HepG2 (cell line): ENCODE results near the gene TMEM31. TPM values are rescaled to one million over a fixed set of nuclear protein-coding genes. Genes with fewer than 3 reads are reported as not detected.

Experiments used
- FOXA3 ChIP-seq: IDR thresholded peaks from 2 replicates; pipeline ENCODE4 v1.6.1; 2016; ENCODE audit warnings: missing genetic modification reagents, missing compliant biosample characterization
- FOXP1 ChIP-seq, 2 experiments: fragments of 450-650 bp in 1 of 2; IDR thresholded peaks; 2 replicates each; pipeline ENCODE4 v1.6.1; 2017 to 2018; ENCODE audit warnings: antibody characterized with exemption in 1 of 2
- GATAD1 ChIP-seq: IDR thresholded peaks from 2 replicates; pipeline ENCODE4 v1.6.1; 2016; ENCODE audit warnings: missing genetic modification reagents, missing compliant biosample characterization
- NR2C2 ChIP-seq: sonication (generic); formaldehyde crosslinking; IDR thresholded peaks from 2 replicates; pipeline ENCODE4 v1.4.0; 2020; ENCODE audit warnings: missing genetic modification reagents, mild to moderate bottlenecking, moderate library complexity, borderline replicate concordance
- SNRNP70 ChIP-seq: fragments of 200-400 bp; formaldehyde crosslinking; IDR thresholded peaks from 2 replicates; pipeline ENCODE4 v1.6.1; 2017; ENCODE audit warnings: mild to moderate bottlenecking, low read depth, low read length, moderate library complexity
- SOX6 ChIP-seq, 2 experiments: fragments of 450-650 bp in 1 of 2; sonication (generic) in 1 of 2; formaldehyde crosslinking in 1 of 2; IDR thresholded peaks; 2 replicates each; pipeline versions ENCODE4 v1.4.0 to v1.6.1; 2017 to 2020; ENCODE audit warnings: antibody characterized with exemption in 1 of 2, mild to moderate bottlenecking in 1 of 2, missing genetic modification reagents in 1 of 2
- TBX3 ChIP-seq: fragments of 450-650 bp; IDR thresholded peaks from 2 replicates; pipeline ENCODE4 v1.6.1; 2017; ENCODE audit warnings: antibody characterized with exemption, mild to moderate bottlenecking, inconsistent platforms, borderline replicate concordance
- TCF7 ChIP-seq: sonication (generic); IDR thresholded peaks from 2 replicates; pipeline ENCODE4 v1.6.1; 2016; ENCODE audit warnings: antibody characterized with exemption, low read depth
- ZEB1 ChIP-seq: IDR thresholded peaks from 2 replicates; pipeline ENCODE4 v1.6.1; 2012; ENCODE audit warnings: mild to moderate bottlenecking, low read depth, inconsistent platforms; ENCODE audit not compliant: insufficient replicate concordance
- ZKSCAN1 ChIP-seq: fragments of 150-350 bp; IDR thresholded peaks from 2 replicates; pipeline ENCODE4 v1.6.1; 2014; ENCODE audit warnings: low read length
- ZNF20 ChIP-seq: sonication (generic); formaldehyde crosslinking; IDR thresholded peaks from 2 replicates; pipeline ENCODE4 v1.4.0; 2020; ENCODE audit warnings: mild to moderate bottlenecking, moderate library complexity, missing genetic modification reagents
- ZNF343 ChIP-seq: sonication (generic); formaldehyde crosslinking; IDR thresholded peaks from 2 replicates; pipeline ENCODE4 v1.4.0; 2020; ENCODE audit warnings: mild to moderate bottlenecking, missing genetic modification reagents
- ZNF629 ChIP-seq: sonication (generic); formaldehyde crosslinking; conservative IDR thresholded peaks from 2 replicates; pipeline ENCODE4 v1.5.0; 2020; ENCODE audit warnings: missing genetic modification reagents
- polyA plus RNA-seq, 8 experiments: library from polyadenylated mRNA; depleted of rRNA in 3 of 8; stranded (reverse) in 7 of 8; unstranded in 1 of 8; fragments of >200 nt; fragmentation: Illumina TruSeq in 4 of 8; extraction: Trizol in 4 of 8; gene quantifications; 2 replicates each; pipeline versions ENCODE4 v1.2.1 to v1.2.3, GENCODE V29; 2011 to 2016; ENCODE audit warnings: low read depth in 4 of 8, missing spikeins in 1 of 8, mixed read lengths in 1 of 8; ENCODE audit not compliant: insufficient read depth in 1 of 8
- total RNA-seq, 5 experiments: library from RNA; depleted of rRNA; stranded (reverse); fragments of >200 nt; fragmentation: Illumina TruSeq; extraction: Trizol; gene quantifications; 2 replicates each; pipeline ENCODE4 v1.2.3, GENCODE V29; 2016; ENCODE audit warnings: low read depth in 1 of 5
- TF ChIP-seq, protein P1 (sequence below): IDR thresholded peaks from 2 replicates; pipeline ENCODE4 v1.4.0; 2020; ENCODE audit warnings: mild to moderate bottlenecking, missing genetic modification reagents
- TF ChIP-seq, protein P2 (sequence below): sonication (generic); formaldehyde crosslinking; IDR thresholded peaks from 2 replicates; pipeline ENCODE4 v1.8.0; 2022; ENCODE audit warnings: mild to moderate bottlenecking, missing genetic modification reagents
- TF ChIP-seq, protein P3 (sequence below): sonication (generic); formaldehyde crosslinking; IDR thresholded peaks from 2 replicates; pipeline ENCODE4 v1.8.0; 2022; ENCODE audit warnings: mild to moderate bottlenecking, missing genetic modification reagents, moderate library complexity
- TF ChIP-seq, protein P4 (sequence below): sonication (generic); formaldehyde crosslinking; IDR thresholded peaks from 2 replicates; pipeline ENCODE4 v1.4.0; 2020; ENCODE audit warnings: low read depth, mild to moderate bottlenecking, missing genetic modification reagents
- TF ChIP-seq, protein P5 (sequence below): sonication (generic); formaldehyde crosslinking; IDR thresholded peaks from 2 replicates; pipeline ENCODE4 v1.4.0; 2020; ENCODE audit warnings: missing genetic modification reagents
- TF ChIP-seq, protein P6 (sequence below): sonication (generic); formaldehyde crosslinking; IDR thresholded peaks from 2 replicates; pipeline ENCODE4 v1.8.0; 2022; ENCODE audit warnings: missing genetic modification reagents, mild to moderate bottlenecking, moderate library complexity, borderline replicate concordance

TMEM31 gene
- total and polyA plus RNA-seq, 2 of the 13 experiments (the other 11 are each of a cell fraction or from before 2014, with no cell fraction given): 0.16 TPM; not detected in 1

DNA sequence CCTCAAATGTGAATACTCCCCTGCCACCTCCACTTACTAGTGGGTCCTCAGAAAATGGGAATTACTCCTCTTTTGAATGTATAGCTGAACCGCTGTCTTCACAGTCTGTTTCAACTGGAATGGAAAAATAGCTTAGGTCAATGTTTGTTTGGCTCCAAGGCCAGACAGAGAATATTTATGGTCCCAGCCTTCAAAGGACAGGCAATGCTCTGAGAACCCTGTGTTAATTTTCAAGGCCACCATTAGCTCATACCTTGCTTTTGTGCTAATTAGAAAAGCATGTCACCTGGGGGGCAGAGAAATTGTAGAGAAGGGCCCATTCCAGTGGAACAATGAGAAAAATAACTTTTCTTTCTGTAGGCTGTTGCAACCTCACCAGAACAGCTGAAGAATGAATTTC lies 19.6 kb upstream of the TMEM31 start (continued):
- TF ChIP-seq ZEB1: no peak
- 0 out of 2 replicates have a peak, but pooled peaks have one; percentile 12 for TF ChIP-seq ZNF629 (CRISPR knock-in tag)
- TF ChIP-seq TCF7: peak; percentile 70
- TF ChIP-seq NR2C2: no peak
- peak; percentile 81; the same call in 1 of the 2 replicates for TF ChIP-seq TBX3
- TF ChIP-seq, protein P1, sequence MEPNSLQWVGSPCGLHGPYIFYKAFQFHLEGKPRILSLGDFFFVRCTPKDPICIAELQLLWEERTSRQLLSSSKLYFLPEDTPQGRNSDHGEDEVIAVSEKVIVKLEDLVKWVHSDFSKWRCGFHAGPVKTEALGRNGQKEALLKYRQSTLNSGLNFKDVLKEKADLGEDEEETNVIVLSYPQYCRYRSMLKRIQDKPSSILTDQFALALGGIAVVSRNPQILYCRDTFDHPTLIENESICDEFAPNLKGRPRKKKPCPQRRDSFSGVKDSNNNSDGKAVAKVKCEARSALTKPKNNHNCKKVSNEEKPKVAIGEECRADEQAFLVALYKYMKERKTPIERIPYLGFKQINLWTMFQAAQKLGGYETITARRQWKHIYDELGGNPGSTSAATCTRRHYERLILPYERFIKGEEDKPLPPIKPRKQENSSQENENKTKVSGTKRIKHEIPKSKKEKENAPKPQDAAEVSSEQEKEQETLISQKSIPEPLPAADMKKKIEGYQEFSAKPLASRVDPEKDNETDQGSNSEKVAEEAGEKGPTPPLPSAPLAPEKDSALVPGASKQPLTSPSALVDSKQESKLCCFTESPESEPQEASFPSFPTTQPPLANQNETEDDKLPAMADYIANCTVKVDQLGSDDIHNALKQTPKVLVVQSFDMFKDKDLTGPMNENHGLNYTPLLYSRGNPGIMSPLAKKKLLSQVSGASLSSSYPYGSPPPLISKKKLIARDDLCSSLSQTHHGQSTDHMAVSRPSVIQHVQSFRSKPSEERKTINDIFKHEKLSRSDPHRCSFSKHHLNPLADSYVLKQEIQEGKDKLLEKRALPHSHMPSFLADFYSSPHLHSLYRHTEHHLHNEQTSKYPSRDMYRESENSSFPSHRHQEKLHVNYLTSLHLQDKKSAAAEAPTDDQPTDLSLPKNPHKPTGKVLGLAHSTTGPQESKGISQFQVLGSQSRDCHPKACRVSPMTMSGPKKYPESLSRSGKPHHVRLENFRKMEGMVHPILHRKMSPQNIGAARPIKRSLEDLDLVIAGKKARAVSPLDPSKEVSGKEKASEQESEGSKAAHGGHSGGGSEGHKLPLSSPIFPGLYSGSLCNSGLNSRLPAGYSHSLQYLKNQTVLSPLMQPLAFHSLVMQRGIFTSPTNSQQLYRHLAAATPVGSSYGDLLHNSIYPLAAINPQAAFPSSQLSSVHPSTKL (CRISPR knock-in tag): peak; percentile 71
- TF ChIP-seq, protein P2, sequence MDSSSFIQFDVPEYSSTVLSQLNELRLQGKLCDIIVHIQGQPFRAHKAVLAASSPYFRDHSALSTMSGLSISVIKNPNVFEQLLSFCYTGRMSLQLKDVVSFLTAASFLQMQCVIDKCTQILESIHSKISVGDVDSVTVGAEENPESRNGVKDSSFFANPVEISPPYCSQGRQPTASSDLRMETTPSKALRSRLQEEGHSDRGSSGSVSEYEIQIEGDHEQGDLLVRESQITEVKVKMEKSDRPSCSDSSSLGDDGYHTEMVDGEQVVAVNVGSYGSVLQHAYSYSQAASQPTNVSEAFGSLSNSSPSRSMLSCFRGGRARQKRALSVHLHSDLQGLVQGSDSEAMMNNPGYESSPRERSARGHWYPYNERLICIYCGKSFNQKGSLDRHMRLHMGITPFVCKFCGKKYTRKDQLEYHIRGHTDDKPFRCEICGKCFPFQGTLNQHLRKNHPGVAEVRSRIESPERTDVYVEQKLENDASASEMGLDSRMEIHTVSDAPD (CRISPR knock-in tag): no peak
- TF ChIP-seq ZKSCAN1: no peak
- TF ChIP-seq FOXA3 (CRISPR knock-in tag): peak; percentile 36; the same call in 1 of the 2 replicates
- no peak for TF ChIP-seq FOXP1 (IDR thresholded peaks at IDR 0.05)
- peak; percentile 35; the same call in 1 of the 2 replicates for TF ChIP-seq FOXP1 (CRISPR knock-in tag; IDR thresholded peaks at IDR 0.05)
- TF ChIP-seq SNRNP70: no peak
- no peak for TF ChIP-seq SOX6 (IDR thresholded peaks at IDR 0.05)
- TF ChIP-seq SOX6 (CRISPR knock-in tag; IDR thresholded peaks at IDR 0.05): peak; percentile 72
- no peak for TF ChIP-seq ZNF343 (CRISPR knock-in tag)
- TF ChIP-seq, protein P3, sequence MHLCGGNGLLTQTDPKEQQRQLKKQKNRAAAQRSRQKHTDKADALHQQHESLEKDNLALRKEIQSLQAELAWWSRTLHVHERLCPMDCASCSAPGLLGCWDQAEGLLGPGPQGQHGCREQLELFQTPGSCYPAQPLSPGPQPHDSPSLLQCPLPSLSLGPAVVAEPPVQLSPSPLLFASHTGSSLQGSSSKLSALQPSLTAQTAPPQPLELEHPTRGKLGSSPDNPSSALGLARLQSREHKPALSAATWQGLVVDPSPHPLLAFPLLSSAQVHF (CRISPR knock-in tag): no peak
- TF ChIP-seq ZNF20 (CRISPR knock-in tag): no peak
- TF ChIP-seq, protein P4, sequence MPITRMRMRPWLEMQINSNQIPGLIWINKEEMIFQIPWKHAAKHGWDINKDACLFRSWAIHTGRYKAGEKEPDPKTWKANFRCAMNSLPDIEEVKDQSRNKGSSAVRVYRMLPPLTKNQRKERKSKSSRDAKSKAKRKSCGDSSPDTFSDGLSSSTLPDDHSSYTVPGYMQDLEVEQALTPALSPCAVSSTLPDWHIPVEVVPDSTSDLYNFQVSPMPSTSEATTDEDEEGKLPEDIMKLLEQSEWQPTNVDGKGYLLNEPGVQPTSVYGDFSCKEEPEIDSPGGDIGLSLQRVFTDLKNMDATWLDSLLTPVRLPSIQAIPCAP: no peak
- no peak for TF ChIP-seq GATAD1 (CRISPR knock-in tag)
- TF ChIP-seq, protein P5, sequence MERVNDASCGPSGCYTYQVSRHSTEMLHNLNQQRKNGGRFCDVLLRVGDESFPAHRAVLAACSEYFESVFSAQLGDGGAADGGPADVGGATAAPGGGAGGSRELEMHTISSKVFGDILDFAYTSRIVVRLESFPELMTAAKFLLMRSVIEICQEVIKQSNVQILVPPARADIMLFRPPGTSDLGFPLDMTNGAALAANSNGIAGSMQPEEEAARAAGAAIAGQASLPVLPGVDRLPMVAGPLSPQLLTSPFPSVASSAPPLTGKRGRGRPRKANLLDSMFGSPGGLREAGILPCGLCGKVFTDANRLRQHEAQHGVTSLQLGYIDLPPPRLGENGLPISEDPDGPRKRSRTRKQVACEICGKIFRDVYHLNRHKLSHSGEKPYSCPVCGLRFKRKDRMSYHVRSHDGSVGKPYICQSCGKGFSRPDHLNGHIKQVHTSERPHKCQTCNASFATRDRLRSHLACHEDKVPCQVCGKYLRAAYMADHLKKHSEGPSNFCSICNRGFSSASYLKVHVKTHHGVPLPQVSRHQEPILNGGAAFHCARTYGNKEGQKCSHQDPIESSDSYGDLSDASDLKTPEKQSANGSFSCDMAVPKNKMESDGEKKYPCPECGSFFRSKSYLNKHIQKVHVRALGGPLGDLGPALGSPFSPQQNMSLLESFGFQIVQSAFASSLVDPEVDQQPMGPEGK: peak; percentile 69
- TF ChIP-seq, protein P6, sequence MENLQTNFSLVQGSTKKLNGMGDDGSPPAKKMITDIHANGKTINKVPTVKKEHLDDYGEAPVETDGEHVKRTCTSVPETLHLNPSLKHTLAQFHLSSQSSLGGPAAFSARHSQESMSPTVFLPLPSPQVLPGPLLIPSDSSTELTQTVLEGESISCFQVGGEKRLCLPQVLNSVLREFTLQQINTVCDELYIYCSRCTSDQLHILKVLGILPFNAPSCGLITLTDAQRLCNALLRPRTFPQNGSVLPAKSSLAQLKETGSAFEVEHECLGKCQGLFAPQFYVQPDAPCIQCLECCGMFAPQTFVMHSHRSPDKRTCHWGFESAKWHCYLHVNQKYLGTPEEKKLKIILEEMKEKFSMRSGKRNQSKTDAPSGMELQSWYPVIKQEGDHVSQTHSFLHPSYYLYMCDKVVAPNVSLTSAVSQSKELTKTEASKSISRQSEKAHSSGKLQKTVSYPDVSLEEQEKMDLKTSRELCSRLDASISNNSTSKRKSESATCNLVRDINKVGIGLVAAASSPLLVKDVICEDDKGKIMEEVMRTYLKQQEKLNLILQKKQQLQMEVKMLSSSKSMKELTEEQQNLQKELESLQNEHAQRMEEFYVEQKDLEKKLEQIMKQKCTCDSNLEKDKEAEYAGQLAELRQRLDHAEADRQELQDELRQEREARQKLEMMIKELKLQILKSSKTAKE (CRISPR knock-in tag): peak; percentile 15; the same call in 1 of the 2 replicates
